ENCODE results near the gene SYCP2.
"Not testable (repeated sequence)": the region's sequence is repeated elsewhere in the genome, so short reads cannot be mapped to it uniquely, and the experiment has no call there.

Gene SYCP2

DNA sequence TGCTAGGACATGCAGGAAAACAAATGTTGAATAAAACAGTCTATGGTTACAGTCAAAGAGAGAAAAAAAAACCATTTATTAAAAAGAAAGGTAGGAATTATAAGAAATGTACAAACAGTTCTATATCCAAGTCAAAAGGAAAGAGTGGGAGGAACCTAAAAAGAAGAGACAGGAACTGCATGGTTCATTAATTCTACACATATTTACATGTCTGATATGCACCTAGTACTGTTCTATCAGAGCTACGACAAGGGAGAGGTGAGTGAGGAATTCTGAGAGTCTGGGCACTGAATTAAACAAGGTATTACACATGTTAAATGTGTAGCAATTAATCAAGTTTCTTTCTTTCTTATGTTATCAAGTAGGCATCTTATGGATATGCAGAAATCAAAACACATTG lies 41.9 kb downstream of the SYCP2 start:
- in situ Hi-C loops (cut with MboI; ENCODE audit: low pct_unique_long_range_greater_than_20kb, low sequenced_read_pairs, unreplicated experiment): no loop called here
- DNase-seq (ENCODE audit: low spot score): no peak
- TF ChIP-seq, protein P1, sequence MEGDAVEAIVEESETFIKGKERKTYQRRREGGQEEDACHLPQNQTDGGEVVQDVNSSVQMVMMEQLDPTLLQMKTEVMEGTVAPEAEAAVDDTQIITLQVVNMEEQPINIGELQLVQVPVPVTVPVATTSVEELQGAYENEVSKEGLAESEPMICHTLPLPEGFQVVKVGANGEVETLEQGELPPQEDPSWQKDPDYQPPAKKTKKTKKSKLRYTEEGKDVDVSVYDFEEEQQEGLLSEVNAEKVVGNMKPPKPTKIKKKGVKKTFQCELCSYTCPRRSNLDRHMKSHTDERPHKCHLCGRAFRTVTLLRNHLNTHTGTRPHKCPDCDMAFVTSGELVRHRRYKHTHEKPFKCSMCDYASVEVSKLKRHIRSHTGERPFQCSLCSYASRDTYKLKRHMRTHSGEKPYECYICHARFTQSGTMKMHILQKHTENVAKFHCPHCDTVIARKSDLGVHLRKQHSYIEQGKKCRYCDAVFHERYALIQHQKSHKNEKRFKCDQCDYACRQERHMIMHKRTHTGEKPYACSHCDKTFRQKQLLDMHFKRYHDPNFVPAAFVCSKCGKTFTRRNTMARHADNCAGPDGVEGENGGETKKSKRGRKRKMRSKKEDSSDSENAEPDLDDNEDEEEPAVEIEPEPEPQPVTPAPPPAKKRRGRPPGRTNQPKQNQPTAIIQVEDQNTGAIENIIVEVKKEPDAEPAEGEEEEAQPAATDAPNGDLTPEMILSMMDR (IDR thresholded peaks at IDR 0.05; ENCODE audit: extremely low read depth, insufficient read depth, missing control alignments): no peak

- DNase-seq (ENCODE audit: low spot score); in situ Hi-C loops (cut with MboI; ENCODE audit: low pct_unique_long_range_greater_than_20kb, low sequenced_read_pairs, unreplicated experiment): not testable (repeated sequence)
Measured at GRCh38 chr20:59890035-59890434, 43.4 kb downstream of the SYCP2 start.

GRCh38 chr20:59888050-59888449 lies 45.4 kb downstream of the SYCP2 start:
- TF ChIP-seq, protein P1 (IDR thresholded peaks at IDR 0.05; ENCODE audit: extremely low read depth, insufficient read depth, missing control alignments): no peak
- in situ Hi-C loops (cut with MboI; ENCODE audit: low pct_unique_long_range_greater_than_20kb, low sequenced_read_pairs, unreplicated experiment): no loop called here
- no peak for DNase-seq (ENCODE audit: low spot score)

- TF ChIP-seq, protein P1 (IDR thresholded peaks at IDR 0.05; ENCODE audit: extremely low read depth, insufficient read depth, missing control alignments): no peak
- in situ Hi-C loops (cut with MboI; ENCODE audit: low pct_unique_long_range_greater_than_20kb, low sequenced_read_pairs, unreplicated experiment): no loop called here
- no peak for DNase-seq (ENCODE audit: low spot score)
Measured at GRCh38 chr20:59884494-59884893, 48.9 kb downstream of the SYCP2 start.

GRCh38 chr20:59880198-59880597 lies 53.2 kb downstream of the SYCP2 start:
- no peak for DNase-seq (ENCODE audit: low spot score)
- TF ChIP-seq, protein P1 (IDR thresholded peaks at IDR 0.05; ENCODE audit: extremely low read depth, insufficient read depth, missing control alignments): no peak
- in situ Hi-C loops (cut with MboI; ENCODE audit: low pct_unique_long_range_greater_than_20kb, low sequenced_read_pairs, unreplicated experiment): no loop called here

DNA sequence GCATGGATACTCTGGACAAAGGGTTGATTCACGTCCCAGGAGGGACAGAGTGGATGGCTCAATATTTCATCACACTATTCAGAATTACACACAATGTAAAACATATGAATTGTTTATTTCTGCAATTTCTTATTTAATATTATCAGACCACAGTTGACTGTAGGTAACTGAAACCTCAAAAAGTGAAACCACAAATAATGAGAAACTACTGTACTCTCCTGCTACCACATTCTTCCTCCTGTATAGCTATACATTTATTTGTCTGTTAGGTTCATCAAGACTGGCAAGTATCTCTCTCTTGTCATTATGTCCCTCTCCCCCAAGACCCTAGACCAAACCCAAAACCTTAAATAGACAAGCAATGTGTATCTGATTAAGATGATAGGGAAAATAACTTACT lies 60.0 kb downstream of the SYCP2 start:
- in situ Hi-C loops (cut with MboI; ENCODE audit: low pct_unique_long_range_greater_than_20kb, low sequenced_read_pairs, unreplicated experiment): no loop called here
- TF ChIP-seq, protein P1 (IDR thresholded peaks at IDR 0.05; ENCODE audit: extremely low read depth, insufficient read depth, missing control alignments): no peak
- DNase-seq (ENCODE audit: low spot score): no peak

GRCh38 chr20:59871096-59871495 lies 62.3 kb downstream of the SYCP2 start:
- in situ Hi-C loops (cut with MboI; ENCODE audit: low pct_unique_long_range_greater_than_20kb, low sequenced_read_pairs, unreplicated experiment): no loop called here
- no peak for DNase-seq (ENCODE audit: low spot score)
- TF ChIP-seq, protein P1 (IDR thresholded peaks at IDR 0.05; ENCODE audit: extremely low read depth, insufficient read depth, missing control alignments): no peak
